HEK293 (cell line): ENCODE measurements around the gene PRCC.

Experiments used
- CTCF ChIA-PET: fragments of 350-600 bp; formaldehyde crosslinking; extraction: SDS; loops from one replicate; lab custom pipeline; 2021; ENCODE audit warnings: antibody characterized with exemption; lab: Yijun Ruan, JAX
- POLR2A ChIA-PET: fragments of 300-600 bp; formaldehyde crosslinking; extraction: SDS; loops from one replicate; lab custom pipeline; 2020; ENCODE audit warnings: antibody characterized with exemption, inconsistent platforms; lab: Yijun Ruan, JAX
- H3K27ac ChIP-seq: fragments of 200-500 bp; sonication (Bioruptor generic); 2 replicates; pipeline ENCODE4 v1.5.1; 2014; ENCODE audit warnings: low read depth, low read length, control low read depth, inconsistent platforms; ENCODE audit errors: extremely low read depth
- H3K36me3 ChIP-seq, 2 experiments: fragments of 200-500 bp in 1 of 2; sonication (Bioruptor generic) in 1 of 2; 1 replicate in 1 of 2; 2 replicates in 1 of 2; pipeline ENCODE4 v1.5.1; 2014 to 2017; ENCODE audit warnings: inconsistent platforms in 2 of 2, low read length in 2 of 2; ENCODE audit not compliant: control insufficient read depth in 2 of 2, insufficient read depth in 1 of 2
- H3K4me1 ChIP-seq: fragments of 200-500 bp; sonication (Bioruptor generic); 2 replicates; pipeline ENCODE4 v1.5.1; 2014; ENCODE audit warnings: mild to moderate bottlenecking, low read length, inconsistent platforms; ENCODE audit not compliant: control insufficient read depth, insufficient read depth
- H3K4me3 ChIP-seq: 2 replicates; pipeline ENCODE4 v1.5.1; 2011; ENCODE audit warnings: low read depth, mild to moderate bottlenecking, control low read depth, low read length, moderate library complexity
- H3K9me3 ChIP-seq: fragments of 200-500 bp; sonication (Bioruptor generic); 2 replicates; pipeline ENCODE4 v1.5.1; 2014; ENCODE audit warnings: low read depth, low read length, inconsistent platforms; ENCODE audit not compliant: control insufficient read depth, insufficient read depth
- FEZF1 ChIP-seq: fragments of 450-650 bp; formaldehyde crosslinking; IDR thresholded peaks from 2 replicates; pipeline ENCODE4 v1.5.1; 2016; ENCODE audit warnings: missing biosample characterization, missing genetic modification characterization
- GFI1B ChIP-seq: fragments of 450-650 bp; formaldehyde crosslinking; IDR thresholded peaks from 2 replicates; pipeline ENCODE4 v1.5.1; 2016; ENCODE audit warnings: missing biosample characterization, missing genetic modification characterization
- IKZF3 ChIP-seq: fragments of 450-650 bp; IDR thresholded peaks from 2 replicates; pipeline ENCODE4 v1.5.0; 2018; ENCODE audit warnings: missing biosample characterization, mild to moderate bottlenecking, missing genetic modification characterization, moderate library complexity
- KLF7 ChIP-seq: fragments of 450-650 bp; formaldehyde crosslinking; IDR thresholded peaks from 2 replicates; pipeline ENCODE4 v1.5.1; 2016; ENCODE audit warnings: missing biosample characterization, missing genetic modification characterization, borderline replicate concordance
- KLF9 ChIP-seq: fragments of 450-650 bp; formaldehyde crosslinking; IDR thresholded peaks from 2 replicates; pipeline ENCODE4 v1.5.1; 2016; ENCODE audit warnings: missing biosample characterization, missing genetic modification characterization, low read depth
- PRDM10 ChIP-seq: fragments of 450-650 bp; formaldehyde crosslinking; IDR thresholded peaks from 2 replicates; pipeline ENCODE4 v1.5.1; 2016; ENCODE audit warnings: missing biosample characterization, missing genetic modification characterization
- REPIN1 ChIP-seq: fragments of 450-650 bp; formaldehyde crosslinking; IDR thresholded peaks from 2 replicates; pipeline ENCODE4 v1.5.1; 2017; ENCODE audit warnings: missing biosample characterization, missing genetic modification characterization, low read depth
- ZBTB49 ChIP-seq: fragments of 450-650 bp; formaldehyde crosslinking; IDR thresholded peaks from 2 replicates; pipeline ENCODE4 v1.5.1; 2016; ENCODE audit warnings: missing biosample characterization, missing genetic modification characterization, low read depth
- ZEB2 ChIP-seq: fragments of 450-650 bp; formaldehyde crosslinking; IDR thresholded peaks from 2 replicates; pipeline ENCODE4 v1.5.1; 2016; ENCODE audit warnings: missing biosample characterization, missing genetic modification characterization
- ZIC2 ChIP-seq: fragments of 450-650 bp; formaldehyde crosslinking; IDR thresholded peaks from 2 replicates; pipeline ENCODE4 v1.5.1; 2016; ENCODE audit warnings: missing biosample characterization, missing genetic modification characterization
- ZNF114 ChIP-seq: fragments of 450-650 bp; formaldehyde crosslinking; IDR thresholded peaks from 2 replicates; pipeline ENCODE4 v1.5.0; 2017; ENCODE audit warnings: missing biosample characterization, missing genetic modification characterization
- ZNF292 ChIP-seq: fragments of 450-650 bp; formaldehyde crosslinking; IDR thresholded peaks from 2 replicates; pipeline ENCODE4 v1.5.1; 2016; ENCODE audit warnings: low read depth, missing biosample characterization, missing genetic modification characterization, borderline replicate concordance
- ZNF391 ChIP-seq: fragments of 450-650 bp; formaldehyde crosslinking; IDR thresholded peaks from 2 replicates; pipeline ENCODE4 v1.5.1; 2016; ENCODE audit warnings: low read depth, missing biosample characterization, missing genetic modification characterization, borderline replicate concordance
- ZNF398 ChIP-seq: fragments of 450-650 bp; formaldehyde crosslinking; IDR thresholded peaks from 2 replicates; pipeline ENCODE4 v1.5.1; 2017; ENCODE audit warnings: missing biosample characterization, missing genetic modification characterization
- ZNF48 ChIP-seq: fragments of 450-650 bp; formaldehyde crosslinking; IDR thresholded peaks from 2 replicates; pipeline ENCODE4 v1.5.1; 2016; ENCODE audit warnings: missing biosample characterization, missing genetic modification characterization
- ZNF521 ChIP-seq: fragments of 450-650 bp; formaldehyde crosslinking; IDR thresholded peaks from 2 replicates; pipeline ENCODE4 v1.5.1; 2017; ENCODE audit warnings: missing biosample characterization, mild to moderate bottlenecking, missing genetic modification characterization
- ZNF548 ChIP-seq: fragments of 450-650 bp; formaldehyde crosslinking; IDR thresholded peaks from 2 replicates; pipeline ENCODE4 v1.5.1; 2016; ENCODE audit warnings: missing biosample characterization, missing genetic modification characterization
- ZNF560 ChIP-seq: fragments of 450-650 bp; formaldehyde crosslinking; IDR thresholded peaks from 2 replicates; pipeline ENCODE4 v1.5.1; 2017; ENCODE audit warnings: missing biosample characterization, missing genetic modification characterization, borderline replicate concordance
- ZNF571 ChIP-seq: fragments of 450-650 bp; formaldehyde crosslinking; IDR thresholded peaks from 2 replicates; pipeline ENCODE4 v1.5.0; 2017; ENCODE audit warnings: missing biosample characterization, missing genetic modification characterization
- ZNF580 ChIP-seq: fragments of 450-650 bp; formaldehyde crosslinking; IDR thresholded peaks from 2 replicates; pipeline ENCODE4 v1.5.1; 2016; ENCODE audit warnings: missing biosample characterization, missing genetic modification characterization
- ZNF600 ChIP-seq: fragments of 450-650 bp; formaldehyde crosslinking; IDR thresholded peaks from 2 replicates; pipeline ENCODE4 v1.5.1; 2016; ENCODE audit warnings: missing biosample characterization, missing genetic modification characterization
- ZNF624 ChIP-seq: fragments of 450-650 bp; formaldehyde crosslinking; IDR thresholded peaks from 2 replicates; pipeline ENCODE4 v1.5.1; 2017; ENCODE audit warnings: missing biosample characterization, missing genetic modification characterization
- ZNF645 ChIP-seq: fragments of 450-650 bp; formaldehyde crosslinking; IDR thresholded peaks from 2 replicates; pipeline ENCODE4; 2016; ENCODE audit warnings: missing biosample characterization, missing genetic modification characterization
- ZNF747 ChIP-seq: fragments of 450-650 bp; formaldehyde crosslinking; IDR thresholded peaks from 2 replicates; pipeline ENCODE4 v1.5.1; 2016; ENCODE audit warnings: missing biosample characterization, missing genetic modification characterization
- ZSCAN5A ChIP-seq: fragments of 450-650 bp; formaldehyde crosslinking; IDR thresholded peaks from 2 replicates; pipeline ENCODE4 v1.5.1; 2016; ENCODE audit warnings: missing biosample characterization, missing genetic modification characterization

PRCC gene

GRCh38 chr1:156725683-156726280, 41.6 kb upstream of the PRCC start (continued):
- TF ChIP-seq ZNF560 (tag by site-specific recombination) = no peak
- TF ChIP-seq ZNF391 (tag by site-specific recombination) = peak; percentile 20; the same call in 1 of the 2 replicates
- no peak for TF ChIP-seq ZNF114 (tag by site-specific recombination)
- no peak for TF ChIP-seq KLF7 (tag by site-specific recombination)
- no peak for TF ChIP-seq ZNF747 (tag by site-specific recombination)
- TF ChIP-seq GFI1B (tag by site-specific recombination) = no peak
- no peak for TF ChIP-seq ZNF48

- H3K4me1 ChIP-seq = peaks cover 7% of the 10 kb centered on the region
- no peak overlapping the region for H3K27ac ChIP-seq
- H3K4me3 ChIP-seq = peak overlapping the region; percentile 10
- POLR2A ChIA-PET = interaction anchor here (1.1 to 4.8 kb wide), 10 partner anchors 15 to 168 kb away, joined by 3 to 84 read pairs (median 11); partner anchors contain the start of genes HDGF, MRPL24, NTRK1 and PRCC
- CTCF ChIA-PET = interaction anchor here (0.6 to 10.1 kb wide), 63 partner anchors 9 to 429 kb away, joined by 3 to 526 read pairs (median 6); partner anchors contain the start of genes CRABP2, HAPLN2, HDGF and INSRR
- peaks cover 4 to 55% of the 10 kb centered on the region in 2 experiments; a peak in 2 of 3 replicates for H3K36me3 ChIP-seq
- no peaks in the 10 kb centered on the region for H3K9me3 ChIP-seq
- no peak for TF ChIP-seq ZIC2 (tag by site-specific recombination)
- TF ChIP-seq REPIN1 (tag by site-specific recombination) = no peak
- no peak for TF ChIP-seq ZNF292
- no peak for TF ChIP-seq ZNF398 (tag by site-specific recombination)
- no peak for TF ChIP-seq ZSCAN5A
- no peak for TF ChIP-seq ZNF571 (tag by site-specific recombination)
- no peak for TF ChIP-seq ZBTB49 (tag by site-specific recombination)
- TF ChIP-seq ZNF645 (tag by site-specific recombination) = no peak
- TF ChIP-seq IKZF3 (tag by site-specific recombination) = no peak
- TF ChIP-seq ZNF521 (tag by site-specific recombination) = no peak
- TF ChIP-seq ZNF548 (tag by site-specific recombination) = no peak
- no peak for TF ChIP-seq FEZF1 (tag by site-specific recombination)
- no peak for TF ChIP-seq ZNF624 (tag by site-specific recombination)
- TF ChIP-seq ZEB2 (tag by site-specific recombination) = peak; percentile 62; the same call in 1 of the 2 replicates
- TF ChIP-seq PRDM10 = peak; percentile 98
- peak; percentile 54; the same call in 1 of the 2 replicates for TF ChIP-seq ZNF580 (tag by site-specific recombination)
- TF ChIP-seq ZNF600 (tag by site-specific recombination) = no peak
- TF ChIP-seq KLF9 (tag by site-specific recombination) = peak; percentile 53; the same call in 1 of the 2 replicates
These were observed 40.6 kb upstream of the PRCC start for GRCh38 chr1:156726549-156727226.
